HL-60 (cell line): ENCODE measurements around the gene MYLK3.

Experiments used
- DNase-seq, 2 experiments: peaks; one replicate each; pipeline ENCODE4 v3.0.0-alpha.2; 2010 to 2020; ENCODE audit warnings: low read depth in 1 of 2, low spot score in 1 of 2
- H3K27ac ChIP-seq: fragments of 250-450 bp; sonication (Bioruptor Pico); replicated peaks from 2 replicates; pipeline ENCODE4 v1.5.1; 2020; ENCODE audit warnings: mild to moderate bottlenecking, moderate library complexity
- H3K27me3 ChIP-seq: fragments of 250-450 bp; sonication (Bioruptor Pico); 2 replicates; pipeline ENCODE4 v1.5.1; 2021; ENCODE audit warnings: mild to moderate bottlenecking, moderate library complexity; ENCODE audit not compliant: insufficient read depth, poor library complexity, severe bottlenecking
- H3K4me3 ChIP-seq: replicated peaks from 2 replicates; pipeline ENCODE4 v1.5.1; 2011; ENCODE audit warnings: mild to moderate bottlenecking, control low read depth, low read length; ENCODE audit not compliant: insufficient read depth
- GABPA ChIP-seq: IDR thresholded peaks from 2 replicates; pipeline ENCODE4 v1.6.1; 2012; ENCODE audit warnings: low read depth
- POLR2AphosphoS5 ChIP-seq: IDR thresholded peaks from 2 replicates; pipeline ENCODE4 v1.6.1; 2012; ENCODE audit warnings: low read depth
- SPI1 ChIP-seq: IDR thresholded peaks from 2 replicates; pipeline ENCODE4 v1.6.1; 2012; ENCODE audit warnings: low read depth, mild to moderate bottlenecking, borderline replicate concordance
- TF ChIP-seq, protein P1 (sequence below): IDR thresholded peaks from one replicate; pipeline ENCODE4 v1.5.1; 2011; ENCODE audit warnings: low read length, control low read depth, inconsistent platforms; ENCODE audit not compliant: insufficient read depth
- TF ChIP-seq, protein P2 (sequence below): IDR thresholded peaks from 2 replicates; pipeline ENCODE4 v1.6.1; 2012; ENCODE audit warnings: low read depth; ENCODE audit not compliant: insufficient replicate concordance

Gene MYLK3

DNA sequence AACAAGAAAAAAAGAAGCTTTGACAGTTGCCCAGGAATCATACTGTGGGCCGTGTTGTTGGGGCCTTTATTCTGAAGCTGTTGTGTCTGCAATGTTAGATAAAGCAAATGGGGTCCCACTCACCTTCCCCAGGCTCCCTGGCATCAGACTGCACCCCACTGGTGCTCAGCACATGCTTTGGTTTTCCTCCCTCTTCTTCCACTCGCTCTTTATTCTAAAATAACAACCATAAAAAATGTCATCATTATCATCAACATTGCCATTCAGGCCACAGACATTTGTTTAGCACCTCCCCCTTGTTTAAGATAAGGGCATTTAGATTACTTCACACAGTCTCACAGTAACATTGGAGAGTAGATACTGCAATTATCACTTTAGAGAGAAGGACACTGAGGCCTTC, 8.2 kb downstream of the MYLK3 start:
- Histone ChIP-seq H3K27me3 (no peaks in the 10 kb centered on the region), H3K27ac (no peak overlapping the region), H3K4me3 (no peak overlapping the region)
- no peak for TF ChIP-seq POLR2AphosphoS5
- TF ChIP-seq, protein P1, sequence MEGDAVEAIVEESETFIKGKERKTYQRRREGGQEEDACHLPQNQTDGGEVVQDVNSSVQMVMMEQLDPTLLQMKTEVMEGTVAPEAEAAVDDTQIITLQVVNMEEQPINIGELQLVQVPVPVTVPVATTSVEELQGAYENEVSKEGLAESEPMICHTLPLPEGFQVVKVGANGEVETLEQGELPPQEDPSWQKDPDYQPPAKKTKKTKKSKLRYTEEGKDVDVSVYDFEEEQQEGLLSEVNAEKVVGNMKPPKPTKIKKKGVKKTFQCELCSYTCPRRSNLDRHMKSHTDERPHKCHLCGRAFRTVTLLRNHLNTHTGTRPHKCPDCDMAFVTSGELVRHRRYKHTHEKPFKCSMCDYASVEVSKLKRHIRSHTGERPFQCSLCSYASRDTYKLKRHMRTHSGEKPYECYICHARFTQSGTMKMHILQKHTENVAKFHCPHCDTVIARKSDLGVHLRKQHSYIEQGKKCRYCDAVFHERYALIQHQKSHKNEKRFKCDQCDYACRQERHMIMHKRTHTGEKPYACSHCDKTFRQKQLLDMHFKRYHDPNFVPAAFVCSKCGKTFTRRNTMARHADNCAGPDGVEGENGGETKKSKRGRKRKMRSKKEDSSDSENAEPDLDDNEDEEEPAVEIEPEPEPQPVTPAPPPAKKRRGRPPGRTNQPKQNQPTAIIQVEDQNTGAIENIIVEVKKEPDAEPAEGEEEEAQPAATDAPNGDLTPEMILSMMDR = no peak
- TF ChIP-seq, protein P2, sequence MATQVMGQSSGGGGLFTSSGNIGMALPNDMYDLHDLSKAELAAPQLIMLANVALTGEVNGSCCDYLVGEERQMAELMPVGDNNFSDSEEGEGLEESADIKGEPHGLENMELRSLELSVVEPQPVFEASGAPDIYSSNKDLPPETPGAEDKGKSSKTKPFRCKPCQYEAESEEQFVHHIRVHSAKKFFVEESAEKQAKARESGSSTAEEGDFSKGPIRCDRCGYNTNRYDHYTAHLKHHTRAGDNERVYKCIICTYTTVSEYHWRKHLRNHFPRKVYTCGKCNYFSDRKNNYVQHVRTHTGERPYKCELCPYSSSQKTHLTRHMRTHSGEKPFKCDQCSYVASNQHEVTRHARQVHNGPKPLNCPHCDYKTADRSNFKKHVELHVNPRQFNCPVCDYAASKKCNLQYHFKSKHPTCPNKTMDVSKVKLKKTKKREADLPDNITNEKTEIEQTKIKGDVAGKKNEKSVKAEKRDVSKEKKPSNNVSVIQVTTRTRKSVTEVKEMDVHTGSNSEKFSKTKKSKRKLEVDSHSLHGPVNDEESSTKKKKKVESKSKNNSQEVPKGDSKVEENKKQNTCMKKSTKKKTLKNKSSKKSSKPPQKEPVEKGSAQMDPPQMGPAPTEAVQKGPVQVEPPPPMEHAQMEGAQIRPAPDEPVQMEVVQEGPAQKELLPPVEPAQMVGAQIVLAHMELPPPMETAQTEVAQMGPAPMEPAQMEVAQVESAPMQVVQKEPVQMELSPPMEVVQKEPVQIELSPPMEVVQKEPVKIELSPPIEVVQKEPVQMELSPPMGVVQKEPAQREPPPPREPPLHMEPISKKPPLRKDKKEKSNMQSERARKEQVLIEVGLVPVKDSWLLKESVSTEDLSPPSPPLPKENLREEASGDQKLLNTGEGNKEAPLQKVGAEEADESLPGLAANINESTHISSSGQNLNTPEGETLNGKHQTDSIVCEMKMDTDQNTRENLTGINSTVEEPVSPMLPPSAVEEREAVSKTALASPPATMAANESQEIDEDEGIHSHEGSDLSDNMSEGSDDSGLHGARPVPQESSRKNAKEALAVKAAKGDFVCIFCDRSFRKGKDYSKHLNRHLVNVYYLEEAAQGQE = no peak
- TF ChIP-seq GABPA = no peak
- TF ChIP-seq SPI1 = no peak
- DNase-seq = no peak

DNA sequence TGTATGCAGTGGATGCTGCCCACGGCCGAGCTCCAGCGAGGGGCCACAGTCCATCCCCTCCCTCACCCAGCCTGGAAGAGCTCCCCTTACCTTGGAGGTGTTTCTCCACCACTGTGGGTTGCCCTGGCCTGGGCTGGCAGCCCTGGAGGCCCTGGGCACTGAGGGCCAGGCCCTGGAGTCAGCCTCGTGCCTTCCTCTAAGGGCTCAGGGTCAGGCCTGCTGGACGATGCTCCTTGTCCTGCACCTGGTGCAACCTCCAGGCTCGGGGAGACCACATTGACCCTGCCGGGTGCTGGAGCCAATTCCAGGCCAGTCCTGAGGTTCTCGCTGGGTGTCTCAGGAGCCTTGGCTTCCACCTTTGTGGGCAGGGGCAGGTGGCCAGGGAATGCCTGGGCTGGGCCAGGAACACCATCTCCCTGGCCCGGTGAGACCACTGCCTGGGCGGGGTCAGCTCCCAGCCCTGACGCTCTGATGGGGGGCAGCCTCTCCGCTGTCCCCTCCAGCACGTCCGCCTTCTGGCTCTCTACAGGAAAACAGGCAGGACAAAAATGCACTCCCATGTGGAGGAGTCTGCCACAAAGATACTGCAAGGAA, 10.4 kb downstream of the MYLK3 start:
- DNase-seq = no peak
- Histone ChIP-seq H3K27me3 (no peaks in the 10 kb centered on the region), H3K4me3 (no peak overlapping the region), H3K27ac (no peak overlapping the region)
- TF ChIP-seq SPI1 (no peak), POLR2AphosphoS5 (no peak), GABPA (no peak)
- TF ChIP-seq, protein P2 = no peak
- TF ChIP-seq, protein P1 = no peak

GRCh38 chr16:46736695-46737094, 11.4 kb downstream of the MYLK3 start:
- no peak for DNase-seq
- H3K27me3 ChIP-seq = no peaks in the 10 kb centered on the region
- TF ChIP-seq POLR2AphosphoS5 = no peak
- TF ChIP-seq, protein P2 = no peak
- TF ChIP-seq, protein P1 = no peak
- no peak overlapping the region for H3K27ac ChIP-seq
- no peak overlapping the region for H3K4me3 ChIP-seq
